Type B pancreatic cell (in vitro differentiated cells): ENCODE results near the gene CEBPB. TPM values are rescaled to one million over a fixed set of nuclear protein-coding genes. Genes with fewer than 3 reads are reported as not detected.

ENCODE experiments used
- DNase-seq: peaks from one replicate; pipeline ENCODE4 v3.0.0; 2021; ENCODE audit warnings: mixed read lengths; ENCODE audit not compliant: unreplicated experiment; ENCODE audit errors: extremely low spot score
- H3K27ac Mint-ChIP-seq: 2 replicates; pipeline ENCODE4 v1.8.0; 2021; ENCODE audit warnings: mild to moderate bottlenecking, mixed read lengths
- H3K27me3 Mint-ChIP-seq: 2 replicates; pipeline ENCODE4 v1.8.0; 2021; ENCODE audit warnings: mixed read lengths
- H3K36me3 Mint-ChIP-seq: 2 replicates; pipeline ENCODE4 v1.8.0; 2021; ENCODE audit warnings: mixed read lengths
- H3K4me1 Mint-ChIP-seq: one replicate; pipeline ENCODE4 v1.8.0; 2021; ENCODE audit warnings: mixed read lengths; ENCODE audit not compliant: unreplicated experiment
- H3K4me3 Mint-ChIP-seq: 2 replicates; pipeline ENCODE4 v1.8.0; 2021; ENCODE audit warnings: mild to moderate bottlenecking, mixed read lengths
- H3K9me3 Mint-ChIP-seq: 2 replicates; pipeline ENCODE4 v1.8.0; 2021; ENCODE audit warnings: mixed read lengths
- CTCF ChIP-seq: fragments of 200-600 bp; sonication (generic); conservative IDR thresholded peaks from 2 replicates; pipeline ENCODE4 v1.5.0; 2021; ENCODE audit warnings: antibody characterized with exemption, mild to moderate bottlenecking
- total RNA-seq: library from RNA; stranded (reverse); gene quantifications from 2 replicates; pipeline ENCODE4 v1.2.1, GENCODE V29; 2021; ENCODE audit warnings: low replicate concordance

CEBPB gene
- total RNA-seq, 1 donor from 2014 or later, result 23.0 TPM

- no peaks in the 10 kb centered on the region for H3K36me3 Mint-ChIP-seq
- H3K27me3 Mint-ChIP-seq, result no peaks in the 10 kb centered on the region
- no peak overlapping the region for H3K27ac Mint-ChIP-seq
- DNase-seq, result no peak
- peaks cover 5% of the 10 kb centered on the region for H3K9me3 Mint-ChIP-seq
- H3K4me3 Mint-ChIP-seq, result no peak overlapping the region
- no peak for TF ChIP-seq CTCF
- peaks cover 12% of the 10 kb centered on the region for H3K4me1 Mint-ChIP-seq
These were observed 46.7 kb downstream of the CEBPB start for GRCh38 chr20:50237349-50237748.

GRCh38 chr20:50238081-50238800 lies 47.6 kb downstream of the CEBPB start:
- Mint-ChIP-seq H3K36me3 (no peaks in the 10 kb centered on the region), H3K27ac (no peak overlapping the region), H3K9me3 (peaks cover 5% of the 10 kb centered on the region), H3K27me3 (no peaks in the 10 kb centered on the region), H3K4me1 (peaks cover 8% of the 10 kb centered on the region), H3K4me3 (no peak overlapping the region)
- DNase-seq, result no peak
- no peak for TF ChIP-seq CTCF

GRCh38 chr20:50240092-50240491 lies 49.5 kb downstream of the CEBPB start:
- Mint-ChIP-seq H3K4me3 (no peak overlapping the region), H3K9me3 (peaks cover 5% of the 10 kb centered on the region), H3K4me1 (peaks cover 12% of the 10 kb centered on the region), H3K27me3 (no peaks in the 10 kb centered on the region), H3K36me3 (no peaks in the 10 kb centered on the region), H3K27ac (no peak overlapping the region)
- no peak for TF ChIP-seq CTCF
- DNase-seq, result no peak

- Mint-ChIP-seq H3K4me1 (peaks cover 23% of the 10 kb centered on the region), H3K9me3 (peaks cover 5% of the 10 kb centered on the region), H3K4me3 (no peak overlapping the region), H3K27ac (no peak overlapping the region), H3K36me3 (no peaks in the 10 kb centered on the region), H3K27me3 (no peaks in the 10 kb centered on the region)
- DNase-seq, result no peak
- no peak for TF ChIP-seq CTCF
These were observed 51.5 kb downstream of the CEBPB start for GRCh38 chr20:50242178-50242514.

Other genes with a start within 250 kb of the CEBPB start
- gene SNAI1, start 207.8 kb upstream of the CEBPB start, total RNA-seq, result 12.1 and 30.8 TPM in 2 replicates
- 90.5 and 117 TPM in 2 replicates for gene UBE2V1, start 77.7 kb upstream of the CEBPB start, total RNA-seq
- gene PEDS1, start 37.1 kb upstream of the CEBPB start, total RNA-seq, result 29.9 and 42.9 TPM in 2 replicates